Thoracic aorta (tissue), 2 donors: Measurements from ENCODE around the gene CPNE4. TPM values are rescaled to one million over a fixed set of nuclear protein-coding genes. Genes with fewer than 3 reads are reported as not detected.

Source experiments
- ATAC-seq: fragments of 150-250 bp; one replicate; pipeline ENCODE4 v1.8.0; 2017; ENCODE audit warnings: low read depth; ENCODE audit not compliant: insufficient number of reproducible peaks, low FRiP score
- DNase-seq: peaks from one replicate; pipeline ENCODE4 v3.0.0-alpha.2; 2020; ENCODE audit warnings: low spot score
- H3K27ac ChIP-seq, 2 donors: fragments of 200-600 bp; sonication (generic); 1 replicate in 1 of 2; 2 replicates in 1 of 2; pipeline ENCODE4 v1.5.1; 2016; ENCODE audit warnings: mild to moderate bottlenecking in 2 of 2, moderate library complexity in 2 of 2
- H3K27me3 ChIP-seq: fragments of 200-600 bp; sonication (generic); replicated peaks from 2 replicates; pipeline ENCODE4 v1.6.0; 2016; ENCODE audit warnings: mild to moderate bottlenecking; ENCODE audit not compliant: insufficient read depth
- H3K36me3 ChIP-seq: fragments of 200-600 bp; sonication (generic); one replicate; pipeline ENCODE4 v1.5.1; 2016
- H3K4me1 ChIP-seq, 2 donors: fragments of 200-600 bp; sonication (generic); 1 replicate in 1 of 2; 2 replicates in 1 of 2; pipeline versions ENCODE4 v1.5.1 to v1.6.0; 2016; ENCODE audit warnings: low read depth in 2 of 2, mild to moderate bottlenecking in 1 of 2; ENCODE audit not compliant: control insufficient read depth in 1 of 2
- H3K4me3 ChIP-seq: fragments of 200-600 bp; sonication (generic); 2 replicates; pipeline ENCODE4 v1.5.1; 2016; ENCODE audit warnings: mild to moderate bottlenecking
- H3K9me3 ChIP-seq: fragments of 200-600 bp; sonication (generic); 2 replicates; pipeline ENCODE4 v1.5.1; 2016
- total RNA-seq, 2 donors: library from RNA; depleted of rRNA; stranded (reverse); fragments of >200 nt; gene quantifications; one replicate each; pipeline versions ENCODE4 v1.1.0 to v1.2.3, GENCODE V29; 2016
- TF ChIP-seq, protein P1 (sequence below): fragments of 200-600 bp; sonication (generic); IDR thresholded peaks from one replicate; pipeline ENCODE4 v1.5.1; 2019; ENCODE audit warnings: antibody characterized with exemption

Gene CPNE4
- total RNA-seq, 2 donors from 2014 or later: 0.54 to 4.9 TPM

DNA sequence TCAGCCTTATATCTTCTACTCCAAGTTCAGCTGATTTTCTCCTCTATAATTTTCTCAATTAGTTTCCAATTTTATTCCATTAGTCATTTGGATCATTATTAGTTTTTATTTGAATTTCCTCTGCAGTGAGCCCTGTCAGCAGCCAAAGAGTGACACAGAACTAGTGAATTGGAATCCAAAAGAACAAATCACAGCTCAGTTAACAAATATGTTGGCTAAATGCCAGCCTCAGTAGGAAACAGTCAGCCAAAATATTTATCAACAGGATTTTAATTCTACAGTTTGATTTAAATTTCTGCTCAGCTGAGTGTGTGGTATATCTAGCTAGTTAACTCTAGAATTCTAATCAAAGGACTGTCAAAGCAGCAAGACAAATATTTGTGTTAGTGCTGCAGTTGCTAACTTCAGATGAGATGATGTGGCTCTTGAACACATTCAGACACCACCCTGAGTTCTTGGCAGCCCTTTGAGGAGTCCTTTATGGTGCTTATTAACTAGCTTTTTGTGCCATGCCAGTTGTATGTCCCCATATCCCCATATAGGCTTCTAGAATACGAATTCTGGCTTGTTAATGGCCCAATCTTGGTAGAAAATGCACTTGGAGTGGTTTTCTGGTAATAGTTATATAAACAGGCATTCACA lies 194.5 kb downstream of the CPNE4 start:
- Histone ChIP-seq H3K27ac (peak overlapping the region in 1 of 2 donors; percentile 34), H3K36me3 (no peaks in the 10 kb centered on the region), H3K4me1 (peaks cover 4 to 11% of the 10 kb centered on the region in 2 donors), H3K27me3 (no peaks in the 10 kb centered on the region), H3K9me3 (no peaks in the 10 kb centered on the region), H3K4me3 (no peak overlapping the region)
- no peak for DNase-seq
- TF ChIP-seq, protein P1, sequence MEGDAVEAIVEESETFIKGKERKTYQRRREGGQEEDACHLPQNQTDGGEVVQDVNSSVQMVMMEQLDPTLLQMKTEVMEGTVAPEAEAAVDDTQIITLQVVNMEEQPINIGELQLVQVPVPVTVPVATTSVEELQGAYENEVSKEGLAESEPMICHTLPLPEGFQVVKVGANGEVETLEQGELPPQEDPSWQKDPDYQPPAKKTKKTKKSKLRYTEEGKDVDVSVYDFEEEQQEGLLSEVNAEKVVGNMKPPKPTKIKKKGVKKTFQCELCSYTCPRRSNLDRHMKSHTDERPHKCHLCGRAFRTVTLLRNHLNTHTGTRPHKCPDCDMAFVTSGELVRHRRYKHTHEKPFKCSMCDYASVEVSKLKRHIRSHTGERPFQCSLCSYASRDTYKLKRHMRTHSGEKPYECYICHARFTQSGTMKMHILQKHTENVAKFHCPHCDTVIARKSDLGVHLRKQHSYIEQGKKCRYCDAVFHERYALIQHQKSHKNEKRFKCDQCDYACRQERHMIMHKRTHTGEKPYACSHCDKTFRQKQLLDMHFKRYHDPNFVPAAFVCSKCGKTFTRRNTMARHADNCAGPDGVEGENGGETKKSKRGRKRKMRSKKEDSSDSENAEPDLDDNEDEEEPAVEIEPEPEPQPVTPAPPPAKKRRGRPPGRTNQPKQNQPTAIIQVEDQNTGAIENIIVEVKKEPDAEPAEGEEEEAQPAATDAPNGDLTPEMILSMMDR: no peak
- no peak for ATAC-seq

DNA sequence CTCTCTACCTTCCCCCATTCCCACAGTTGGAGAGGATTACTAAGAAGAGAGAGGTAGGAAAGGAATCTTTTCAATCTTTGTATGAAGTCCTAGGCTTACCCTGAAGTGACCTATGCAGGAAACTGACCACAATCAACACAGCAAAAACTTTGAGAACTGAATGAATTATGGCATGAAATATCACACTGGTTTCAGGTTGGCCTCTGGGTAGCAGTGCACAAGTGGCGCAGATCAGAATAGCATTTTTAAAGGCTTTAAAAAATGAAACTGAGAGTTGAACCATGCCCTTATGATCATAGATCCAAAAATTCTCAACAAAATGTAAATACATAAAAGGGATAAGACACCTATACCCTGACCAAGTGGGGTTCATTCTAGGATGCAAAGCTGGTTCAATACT lies 198.9 kb downstream of the CPNE4 start:
- no peak for DNase-seq
- no peak overlapping the region for H3K27ac ChIP-seq
- ATAC-seq: no peak
- H3K4me3 ChIP-seq: no peak overlapping the region
- TF ChIP-seq, protein P1: no peak
- H3K9me3 ChIP-seq: no peaks in the 10 kb centered on the region
- H3K4me1 ChIP-seq: peaks cover 4 to 11% of the 10 kb centered on the region in 2 donors
- no peaks in the 10 kb centered on the region for H3K27me3 ChIP-seq
- H3K36me3 ChIP-seq: no peaks in the 10 kb centered on the region

DNA sequence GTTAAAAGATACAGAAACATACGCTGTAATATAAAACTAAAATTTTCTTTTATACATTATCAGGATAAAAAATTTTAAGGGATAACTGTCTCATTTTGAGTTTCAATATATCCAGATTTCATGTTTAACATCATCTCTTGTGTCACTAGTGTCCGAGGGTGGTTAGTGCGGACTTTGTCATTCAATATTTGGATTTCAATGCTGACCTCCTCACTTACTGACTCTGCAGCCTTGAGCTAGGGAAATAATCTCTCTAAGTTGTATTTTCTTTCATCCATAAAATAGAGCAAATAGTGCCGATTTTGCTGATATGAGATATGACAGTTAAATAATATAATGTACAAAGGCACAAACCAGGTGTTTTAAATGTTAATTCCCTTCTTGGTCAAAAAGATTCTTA lies 203.2 kb downstream of the CPNE4 start:
- no peaks in the 10 kb centered on the region for H3K9me3 ChIP-seq
- no peaks in the 10 kb centered on the region for H3K36me3 ChIP-seq
- no peak overlapping the region for H3K4me3 ChIP-seq
- ATAC-seq: no peak
- DNase-seq: no peak
- TF ChIP-seq, protein P1: no peak
- no peaks in the 10 kb centered on the region for H3K4me1 ChIP-seq
- no peaks in the 10 kb centered on the region for H3K27me3 ChIP-seq
- H3K27ac ChIP-seq: no peak overlapping the region

DNA sequence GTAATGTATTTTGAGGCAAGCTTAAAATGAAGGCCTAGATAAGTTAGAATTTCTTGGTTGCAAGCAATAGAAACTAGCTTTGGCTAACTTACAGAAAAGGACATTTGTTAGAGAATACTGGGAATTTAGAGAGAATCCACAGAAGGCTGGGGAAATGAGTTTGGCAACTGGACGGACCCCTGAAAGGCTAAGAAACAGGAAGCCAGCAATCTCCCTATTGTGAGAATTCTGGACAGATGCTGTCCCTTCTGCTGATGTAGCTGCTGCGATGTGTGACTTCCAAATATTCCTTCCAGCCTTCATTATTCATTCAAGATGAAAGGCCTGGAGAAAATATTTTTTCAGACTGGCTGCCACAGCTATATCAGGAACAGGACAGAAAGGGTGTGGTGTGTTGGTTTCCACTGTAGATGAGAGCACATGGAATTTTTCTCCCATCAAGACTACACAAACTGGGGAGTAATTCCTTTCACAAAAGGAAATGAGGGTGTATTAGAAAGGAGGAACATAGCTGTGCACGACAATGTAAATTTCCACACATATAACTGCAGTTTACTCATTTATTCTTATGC lies 213.5 kb downstream of the CPNE4 start:
- TF ChIP-seq, protein P1: no peak
- Histone ChIP-seq H3K27ac (peak overlapping the region in 1 of 2 donors; percentile 0), H3K27me3 (no peaks in the 10 kb centered on the region), H3K4me3 (no peak overlapping the region), H3K36me3 (no peaks in the 10 kb centered on the region), H3K9me3 (no peaks in the 10 kb centered on the region), H3K4me1 (peaks cover 15 to 32% of the 10 kb centered on the region in 2 donors)
- DNase-seq (no peak), ATAC-seq (no peak)

DNA sequence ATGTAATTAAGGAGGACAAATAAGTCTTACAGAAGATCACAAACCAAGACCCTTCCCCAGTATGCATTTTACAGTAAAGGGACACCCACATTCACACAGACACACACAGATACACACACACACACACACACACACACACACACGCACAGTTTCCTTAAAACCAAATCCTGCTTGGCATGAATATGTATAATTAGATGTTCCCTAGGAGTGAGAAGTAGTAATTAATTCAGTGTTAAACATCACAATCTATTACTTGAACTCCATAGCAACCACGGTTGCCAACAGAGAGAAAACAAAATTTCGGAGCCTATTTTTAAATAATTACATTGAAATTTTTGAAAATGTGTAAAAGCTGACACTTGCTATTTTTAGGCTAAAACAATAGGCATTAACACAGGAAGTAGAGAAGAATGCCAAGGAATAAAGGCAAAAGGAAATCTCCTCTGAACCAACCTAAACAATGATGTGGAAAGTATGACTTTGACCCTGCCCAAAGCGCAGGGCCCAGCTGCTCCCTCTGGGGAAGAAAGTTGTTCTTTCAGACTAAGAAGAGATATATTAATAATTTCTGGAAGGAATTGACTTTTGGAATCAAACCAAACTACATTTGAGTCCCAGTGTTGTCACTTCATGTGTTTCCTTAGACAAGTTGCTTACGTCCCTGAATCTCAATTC lies 215.3 kb downstream of the CPNE4 start:
- Histone ChIP-seq H3K36me3 (no peaks in the 10 kb centered on the region), H3K27me3 (no peaks in the 10 kb centered on the region), H3K9me3 (no peaks in the 10 kb centered on the region), H3K27ac (peak overlapping the region; percentile 18 to 33), H3K4me1 (peaks cover 15 to 32% of the 10 kb centered on the region in 2 donors), H3K4me3 (no peak overlapping the region)
- ATAC-seq: peak; percentile 15
- no peak for DNase-seq
- TF ChIP-seq, protein P1: no peak
